NCI-H1105 treated with DMSO at 0.1 percent for 48 hours (cell line): ENCODE measurements around the gene KHDC4.
A peak's percentile ranks its signal among the peaks of the same experiment; 100 is the strongest.

ENCODE experiments used
- DNase-seq: peaks from one replicate; lab custom pipeline; 2025; lab: John Stamatoyannopoulos, UW

The KHDC4 gene

DNA sequence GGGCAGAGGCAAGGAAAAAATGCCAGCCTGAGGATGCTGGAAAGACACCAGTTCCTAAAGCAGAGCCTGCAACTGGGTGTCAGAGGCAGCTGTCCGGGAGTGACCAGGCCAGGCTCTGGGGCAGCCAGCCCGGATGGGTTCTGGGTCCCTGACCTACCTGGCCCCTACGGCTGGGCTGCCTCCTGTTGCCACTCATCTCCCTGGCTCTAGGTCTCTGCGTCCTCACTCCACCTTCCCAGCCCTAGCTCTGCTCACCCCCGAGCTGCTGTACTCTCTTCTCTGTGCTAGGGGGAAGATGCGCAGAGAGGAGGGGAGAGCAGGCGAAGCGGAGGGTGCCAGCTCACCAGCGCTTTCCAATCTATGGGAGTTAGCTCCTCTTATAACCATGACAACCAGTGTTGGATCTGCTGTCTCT lies 35.2 kb upstream of the KHDC4 start:
- DNase-seq, result no peak

DNA sequence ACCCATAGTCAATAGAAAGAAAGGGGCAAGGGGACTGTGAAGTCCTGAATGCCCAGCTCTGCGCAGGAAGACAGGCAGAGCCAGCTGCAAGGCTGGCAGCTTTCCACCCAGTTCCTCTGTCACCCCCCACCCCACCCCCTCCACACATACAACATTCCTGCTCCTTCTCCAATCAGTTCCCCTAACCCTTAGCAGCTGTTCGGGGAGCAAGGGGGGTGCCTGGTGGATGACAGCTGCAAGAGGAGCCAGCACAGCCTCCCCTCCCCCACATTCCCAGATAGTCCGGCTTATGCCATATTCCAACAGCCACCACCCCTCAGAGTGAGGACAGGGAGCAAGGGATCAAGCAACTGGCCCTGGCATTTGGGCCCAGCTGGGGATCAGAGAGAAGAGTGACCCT lies 34.5 kb upstream of the KHDC4 start:
- DNase-seq, result peak; percentile 70

DNA sequence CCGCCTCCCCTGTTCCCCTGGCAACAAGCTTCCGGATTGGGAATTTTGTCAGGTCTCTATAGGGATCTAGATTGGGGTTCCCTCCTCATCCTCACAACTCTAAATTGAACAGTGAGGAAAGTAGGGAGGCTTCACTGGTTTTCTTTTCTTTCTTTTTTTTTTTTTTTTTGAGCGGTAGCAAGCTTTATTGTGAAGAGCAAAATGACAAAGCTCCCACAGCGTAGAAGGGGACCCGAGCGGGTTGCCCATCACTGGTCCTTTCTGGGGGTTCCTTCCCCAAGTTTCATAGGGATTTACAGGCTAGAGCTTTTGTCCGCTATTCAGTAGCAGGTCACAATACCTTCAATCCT lies 33.8 kb upstream of the KHDC4 start:
- no peak for DNase-seq

DNA sequence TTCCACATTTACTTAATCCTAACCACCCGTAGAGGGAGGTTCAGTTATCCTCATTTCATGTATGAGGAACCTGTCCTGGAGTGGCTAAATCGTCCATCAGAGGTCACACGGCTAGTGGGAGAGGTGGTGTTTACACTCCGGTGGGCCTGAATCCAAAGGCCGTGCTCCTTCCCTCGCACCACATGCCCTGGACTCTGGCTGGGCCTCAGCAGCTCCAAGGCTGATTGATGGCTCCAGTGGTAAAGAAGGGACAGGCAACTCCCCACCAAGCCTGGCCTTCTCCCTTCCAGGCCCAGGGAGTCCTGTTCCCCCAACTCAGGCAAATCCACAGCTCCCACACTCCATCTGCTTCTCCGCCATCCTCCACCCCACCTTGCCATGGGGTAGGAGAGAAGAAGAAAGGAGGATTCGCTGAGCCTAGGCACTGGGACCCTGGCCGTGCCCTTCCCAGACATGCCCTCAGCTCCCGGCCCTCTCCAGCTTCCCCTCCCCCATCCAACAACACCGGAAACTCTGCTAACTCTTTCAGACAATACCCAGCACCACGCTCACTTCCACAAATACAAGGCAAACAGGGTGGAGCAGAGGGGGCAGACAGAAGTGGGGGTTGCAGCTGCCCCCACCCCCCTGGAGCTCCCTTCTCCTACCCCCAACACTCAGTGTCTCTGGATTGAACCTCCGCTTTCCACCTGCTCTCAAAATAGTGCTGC lies 33.3 kb upstream of the KHDC4 start:
- no peak for DNase-seq

DNA sequence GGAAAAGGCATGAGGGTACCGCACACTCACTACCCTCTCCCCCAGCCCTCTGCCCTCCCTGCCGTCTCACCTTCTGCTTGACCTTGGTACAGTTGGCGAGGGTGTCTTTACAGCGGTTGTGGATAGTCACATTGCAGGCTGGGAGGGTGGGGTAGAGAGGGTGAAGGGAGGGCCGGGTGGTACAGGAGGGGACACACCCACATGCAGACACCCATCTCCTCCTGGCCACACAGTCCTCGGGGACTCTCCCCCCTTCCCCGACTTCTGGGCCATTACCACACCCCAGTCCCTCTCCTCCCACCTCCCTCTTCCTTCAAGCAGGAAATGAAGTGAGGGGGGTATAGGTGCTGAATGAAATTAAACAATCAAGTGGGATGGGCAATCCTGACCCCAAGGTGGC lies 32.5 kb upstream of the KHDC4 start:
- DNase-seq, result no peak

DNA sequence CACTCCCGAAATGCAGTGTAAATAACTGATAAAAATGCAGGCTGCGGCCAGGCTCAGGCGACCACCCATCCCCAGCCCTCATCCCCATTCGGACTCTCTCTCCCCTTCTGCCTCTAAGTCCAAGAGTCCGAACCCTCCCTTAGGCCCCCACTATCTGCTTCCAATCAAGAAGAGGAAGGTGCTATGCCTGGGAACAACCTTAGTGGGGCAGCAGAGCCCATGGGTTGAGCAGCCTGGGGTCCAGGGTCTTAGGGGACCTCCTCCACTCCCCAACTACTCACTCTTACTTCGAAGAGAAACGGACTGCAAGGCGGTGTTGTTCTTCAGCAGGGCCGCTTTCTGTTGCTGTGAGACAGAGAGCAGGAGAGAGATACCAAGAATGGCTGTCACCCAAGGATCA lies 31.9 kb upstream of the KHDC4 start:
- no peak for DNase-seq

DNA sequence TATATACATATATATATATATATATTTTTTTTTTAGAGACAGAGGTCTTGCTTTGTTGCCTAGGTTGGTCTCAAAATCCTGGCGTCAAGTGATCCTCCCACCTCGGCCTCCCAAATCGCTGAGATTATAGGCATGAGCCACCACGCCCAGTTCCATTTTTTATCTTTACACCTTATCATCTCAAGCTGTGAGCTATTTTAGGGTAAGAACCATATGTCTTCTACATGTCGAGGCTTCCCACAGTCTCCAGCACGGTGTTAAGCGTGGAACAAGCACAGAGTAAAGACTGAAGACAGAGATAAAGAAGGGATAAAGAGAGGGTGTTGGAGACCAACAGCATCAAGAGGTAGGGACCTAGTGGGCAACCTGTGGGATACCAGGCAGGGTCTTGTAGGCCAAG lies 30.0 kb upstream of the KHDC4 start:
- DNase-seq, result no peak

DNA sequence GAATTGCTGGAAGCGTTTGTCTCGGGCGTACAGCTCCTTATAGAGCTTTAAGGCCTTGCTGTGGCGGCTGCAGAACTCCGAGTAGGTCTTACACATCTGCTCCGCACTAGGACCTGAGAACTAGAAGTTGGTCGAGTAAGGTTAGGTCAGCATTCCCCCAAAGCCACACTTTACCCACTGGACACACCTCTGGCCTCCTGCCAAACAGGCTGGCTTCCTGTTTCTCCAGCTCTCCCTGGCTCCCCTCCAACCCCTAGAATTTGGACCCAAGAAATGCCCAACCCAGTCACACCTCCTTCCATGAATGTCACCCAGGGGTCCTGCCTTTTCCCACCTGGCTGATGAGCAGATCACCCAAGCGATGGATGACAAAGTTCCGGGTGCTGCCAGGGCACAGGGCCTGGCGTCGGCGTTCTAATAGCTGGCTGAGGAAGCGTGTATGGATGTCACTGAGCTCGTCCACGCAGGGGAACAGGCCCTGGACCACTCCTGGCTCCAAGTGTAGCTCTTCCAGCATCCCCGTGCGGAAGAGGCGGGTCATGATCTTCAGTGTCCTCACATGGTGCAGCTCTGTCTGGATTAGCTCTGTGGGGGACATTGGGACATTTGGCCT lies 28.5 kb upstream of the KHDC4 start:
- DNase-seq, result no peak

DNA sequence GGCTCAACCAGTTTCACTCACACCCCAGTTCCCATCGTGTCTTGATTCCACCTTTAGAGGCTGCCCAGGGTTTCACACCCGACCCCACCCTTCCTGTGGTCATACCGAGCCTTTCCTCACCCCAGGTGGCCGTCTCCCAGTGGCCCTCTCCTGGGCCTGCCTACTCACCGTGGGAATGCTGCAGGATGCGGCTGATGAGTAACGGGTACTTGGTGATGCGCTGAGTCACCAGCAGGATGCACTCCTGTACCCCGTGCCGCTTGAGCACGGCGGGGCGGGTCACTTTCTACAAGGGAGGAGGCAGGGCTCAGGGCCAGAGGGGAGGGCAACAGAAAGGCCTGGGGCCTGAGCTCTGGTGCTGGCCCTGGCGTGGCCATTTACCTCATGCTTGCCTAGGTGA lies 27.7 kb upstream of the KHDC4 start:
- no peak for DNase-seq

DNA sequence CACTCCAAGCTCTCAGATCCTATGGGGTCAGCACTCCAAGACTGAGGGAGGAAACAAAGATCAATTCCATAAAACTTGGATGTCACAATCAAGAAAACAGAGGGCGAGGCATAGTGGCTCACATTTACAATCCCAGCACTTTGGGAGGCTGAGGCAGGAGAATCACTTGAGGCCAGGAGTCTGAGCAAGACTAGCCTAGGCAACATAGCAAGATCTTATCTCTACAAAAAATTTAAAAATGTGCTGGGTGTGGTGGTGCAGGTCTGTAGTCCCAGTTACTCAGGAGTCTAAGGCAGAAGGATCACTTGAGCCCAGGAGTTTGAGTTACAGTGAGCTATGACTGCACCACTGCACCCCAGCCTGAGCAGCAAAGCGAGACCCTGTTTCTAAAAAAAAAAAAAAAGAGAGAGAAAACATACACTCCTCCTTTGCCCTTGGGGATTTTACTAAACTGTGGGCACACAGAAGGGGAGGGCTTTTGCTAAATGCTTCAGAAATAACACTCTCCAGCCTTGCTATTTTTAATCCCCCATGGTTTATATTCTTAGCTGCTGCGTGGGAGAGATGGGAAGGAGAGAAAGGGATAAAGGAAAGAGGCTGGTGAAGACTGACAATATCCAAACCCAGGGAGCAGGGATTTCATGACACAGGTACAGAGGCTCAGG lies 26.0 kb upstream of the KHDC4 start:
- no peak for DNase-seq

DNA sequence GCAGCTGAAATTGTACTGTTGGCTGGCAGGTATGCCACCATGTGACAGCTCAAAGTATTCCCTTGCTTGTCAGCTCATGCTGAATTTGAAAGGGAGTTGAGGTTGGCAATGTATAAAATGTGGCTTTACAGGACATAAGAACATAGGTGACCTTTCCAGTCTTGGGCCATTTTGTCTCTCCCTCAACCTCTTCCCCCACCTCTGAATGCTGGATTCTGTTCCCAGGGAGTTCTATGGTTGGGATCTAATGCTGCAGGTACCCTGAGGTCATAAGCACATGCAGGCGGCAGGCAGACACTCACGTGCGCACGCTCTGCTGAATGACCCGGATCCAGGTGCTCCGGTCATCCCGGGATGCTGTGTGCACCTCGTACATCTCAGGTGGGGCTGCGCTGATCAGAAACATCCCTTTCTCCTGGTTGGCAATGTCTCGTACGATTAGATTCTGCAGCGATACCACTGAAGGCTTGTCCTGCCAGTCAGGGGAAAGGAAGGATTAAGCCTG lies 23.2 kb upstream of the KHDC4 start:
- DNase-seq, result no peak

DNA sequence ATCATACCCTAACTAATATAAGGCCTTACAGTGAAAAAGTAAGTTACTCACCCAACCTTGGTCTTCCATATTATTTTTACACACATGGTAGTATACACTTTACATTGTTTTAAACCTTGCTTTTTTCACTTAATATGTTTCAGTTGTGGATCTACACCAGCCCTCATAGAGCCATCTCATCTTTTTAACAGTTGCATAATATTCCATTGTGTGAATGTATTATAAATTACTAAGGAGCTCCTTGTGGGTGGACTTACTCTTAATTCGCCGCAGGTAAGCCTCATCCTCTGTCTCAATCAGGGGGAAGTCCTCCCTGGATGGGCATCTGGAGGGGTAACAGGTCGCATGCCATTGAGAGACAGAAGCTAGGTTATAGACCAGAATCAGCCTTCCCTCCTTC lies 20.4 kb upstream of the KHDC4 start:
- no peak for DNase-seq

DNA sequence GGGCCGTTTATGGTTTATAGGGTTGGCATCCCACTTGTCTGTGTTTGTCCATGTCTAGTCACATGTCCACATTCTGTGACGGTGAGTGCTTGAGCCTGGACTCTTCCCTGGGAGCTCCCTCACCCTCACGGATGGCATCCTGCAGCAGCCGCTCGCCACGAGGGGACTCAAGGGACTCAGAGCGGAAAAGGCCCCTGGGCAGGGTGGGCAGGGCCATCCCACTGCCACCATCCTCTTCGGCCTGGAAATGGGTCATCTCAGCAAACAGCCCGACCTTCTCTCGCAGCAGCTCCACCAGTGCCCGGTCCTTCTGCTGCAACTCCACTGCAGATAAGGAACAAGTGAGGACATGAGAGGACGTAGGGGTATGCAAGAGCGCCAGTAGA lies 18.3 kb upstream of the KHDC4 start:
- DNase-seq, result no peak

DNA sequence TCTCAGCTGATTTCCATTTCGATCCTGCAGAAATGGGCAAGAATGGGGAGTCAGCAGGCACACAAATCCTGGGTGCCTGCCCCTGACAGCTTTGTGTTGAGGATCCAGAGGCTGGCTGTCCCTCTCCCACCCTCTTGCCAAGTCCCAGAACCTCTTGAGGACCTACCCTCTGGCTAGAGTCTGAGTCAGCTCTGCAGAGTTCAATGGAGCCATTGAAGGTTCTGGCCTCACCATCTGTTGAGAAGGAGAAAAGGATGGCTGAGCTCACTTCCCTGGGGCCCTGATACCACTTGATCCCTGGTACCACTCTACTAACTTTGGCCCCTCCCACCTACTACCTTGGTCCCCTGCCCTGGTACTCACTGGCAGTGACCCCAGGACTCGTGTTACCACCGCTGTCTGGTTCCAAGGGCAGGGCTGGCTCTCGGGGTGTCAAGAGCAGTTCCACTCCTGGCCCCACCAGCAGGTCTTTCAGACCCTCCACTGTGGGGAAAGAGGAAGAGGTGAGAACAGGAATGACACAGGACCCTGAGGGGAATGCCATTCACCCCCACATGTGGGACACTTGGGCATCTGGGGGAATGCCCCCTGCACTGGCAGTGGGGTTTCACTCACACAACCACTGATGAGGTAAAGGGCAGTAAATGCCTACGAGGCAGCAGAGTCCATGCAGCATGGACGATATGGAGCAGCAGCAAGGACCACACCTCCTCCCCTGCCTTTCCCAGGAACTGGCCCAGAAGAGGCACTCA lies 17.7 kb upstream of the KHDC4 start:
- no peak for DNase-seq

DNA sequence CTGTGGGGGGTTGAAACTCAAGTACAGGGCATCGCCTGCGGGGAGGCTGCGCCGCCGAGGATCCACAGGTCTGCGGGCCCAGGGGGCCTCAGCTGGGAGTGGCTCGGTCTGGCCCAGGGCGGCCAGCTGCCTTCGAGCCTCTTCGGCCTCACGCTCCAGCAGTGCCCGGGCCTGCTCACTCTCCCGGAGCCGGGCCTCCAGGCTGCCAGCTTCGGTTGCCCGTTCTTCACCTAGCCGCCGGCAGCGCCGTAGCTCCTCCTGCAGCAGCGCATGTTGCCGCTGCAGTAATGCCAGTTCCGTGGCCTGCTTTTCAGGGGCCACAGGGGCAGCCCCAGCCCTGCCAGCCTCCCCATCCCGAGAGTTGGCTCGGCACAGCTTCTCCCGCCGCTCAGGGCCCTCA lies 16.6 kb upstream of the KHDC4 start:
- DNase-seq, result no peak

DNA sequence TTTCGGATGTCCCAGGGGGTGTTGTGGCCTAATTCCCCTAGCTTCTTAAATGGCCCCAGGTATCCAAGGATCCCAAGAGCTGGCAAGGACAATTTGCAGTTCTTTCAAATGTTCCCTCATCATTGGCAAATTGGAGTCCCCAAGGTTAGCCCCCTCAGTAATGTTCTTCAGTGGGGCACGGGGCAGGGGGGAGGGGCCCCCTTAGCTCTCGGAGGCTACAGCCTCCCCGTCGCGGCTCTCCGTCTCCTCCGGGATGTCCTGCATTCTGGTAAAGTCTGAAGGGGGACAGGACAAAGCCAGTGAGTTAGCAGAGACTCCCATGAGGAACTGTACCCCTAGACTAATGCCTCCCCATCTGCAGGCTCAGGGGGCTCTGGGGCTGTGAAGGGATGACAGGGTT lies 13.5 kb upstream of the KHDC4 start:
- DNase-seq, result no peak

DNA sequence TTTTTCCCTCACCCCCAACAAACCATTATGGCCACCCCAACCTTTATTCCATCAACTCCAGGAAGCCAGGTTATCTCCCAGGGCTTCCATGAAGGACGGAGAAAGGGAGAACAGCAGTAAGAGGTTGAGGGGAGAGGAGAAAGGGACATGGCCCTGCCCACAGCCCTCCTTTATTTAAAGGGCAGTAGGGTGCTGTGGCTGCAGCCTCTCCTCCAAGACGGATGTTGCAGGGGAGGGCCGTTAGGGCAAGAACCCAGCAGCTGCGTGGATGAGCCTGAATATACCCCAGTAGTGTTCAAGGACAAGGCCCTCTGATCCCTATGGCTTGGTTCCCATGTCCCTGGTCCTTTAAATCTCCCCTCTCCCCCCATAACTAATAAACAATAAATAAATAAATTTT lies 13.1 kb upstream of the KHDC4 start:
- DNase-seq, result no peak

DNA sequence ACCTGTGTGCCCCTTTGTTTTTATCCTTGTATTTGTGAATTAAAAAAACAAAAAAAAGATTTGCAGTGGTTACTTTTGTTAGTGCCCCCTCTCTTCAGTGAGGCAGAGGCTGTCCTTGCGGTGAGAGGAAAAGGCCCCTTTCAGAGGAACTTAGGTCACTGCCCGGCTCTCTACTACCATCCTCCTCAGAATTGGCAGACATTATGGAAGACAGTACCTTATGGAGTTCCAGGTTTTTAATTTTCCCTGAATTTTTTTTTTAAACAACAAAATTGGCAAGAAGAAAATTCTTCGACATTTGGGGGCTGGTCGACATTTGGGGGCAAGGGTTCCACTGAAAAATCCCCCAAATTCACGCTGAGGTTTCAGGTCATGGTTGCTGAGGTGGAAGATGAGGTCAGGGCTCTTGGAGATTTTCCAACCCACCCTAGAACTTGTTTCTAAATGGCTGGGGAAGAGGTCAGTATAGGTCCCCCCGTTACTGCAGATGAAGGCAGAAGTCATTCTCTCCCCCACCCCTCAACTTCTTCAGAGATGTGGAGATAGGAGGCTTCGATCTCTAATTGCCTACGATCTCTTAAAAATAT lies 12.5 kb upstream of the KHDC4 start:
- DNase-seq, result no peak

DNA sequence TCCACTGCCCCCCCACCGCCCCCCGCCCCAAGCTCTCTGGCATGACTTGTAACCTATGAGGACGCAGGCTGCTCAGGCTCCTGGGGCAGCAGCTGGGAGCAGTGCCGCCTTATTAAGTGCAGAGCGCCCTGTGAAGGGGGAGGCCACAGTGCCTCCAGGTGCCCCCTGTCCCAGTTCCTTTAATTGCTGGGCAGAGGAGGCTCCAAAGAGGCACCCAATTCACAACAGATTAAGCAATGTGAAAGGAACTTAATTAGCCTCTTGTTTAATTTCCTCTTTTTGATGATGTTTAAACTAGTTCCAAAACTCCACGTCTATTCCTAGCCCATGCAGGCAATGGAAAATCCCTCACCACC lies 10.2 kb upstream of the KHDC4 start:
- DNase-seq, result peak; percentile 54

DNA sequence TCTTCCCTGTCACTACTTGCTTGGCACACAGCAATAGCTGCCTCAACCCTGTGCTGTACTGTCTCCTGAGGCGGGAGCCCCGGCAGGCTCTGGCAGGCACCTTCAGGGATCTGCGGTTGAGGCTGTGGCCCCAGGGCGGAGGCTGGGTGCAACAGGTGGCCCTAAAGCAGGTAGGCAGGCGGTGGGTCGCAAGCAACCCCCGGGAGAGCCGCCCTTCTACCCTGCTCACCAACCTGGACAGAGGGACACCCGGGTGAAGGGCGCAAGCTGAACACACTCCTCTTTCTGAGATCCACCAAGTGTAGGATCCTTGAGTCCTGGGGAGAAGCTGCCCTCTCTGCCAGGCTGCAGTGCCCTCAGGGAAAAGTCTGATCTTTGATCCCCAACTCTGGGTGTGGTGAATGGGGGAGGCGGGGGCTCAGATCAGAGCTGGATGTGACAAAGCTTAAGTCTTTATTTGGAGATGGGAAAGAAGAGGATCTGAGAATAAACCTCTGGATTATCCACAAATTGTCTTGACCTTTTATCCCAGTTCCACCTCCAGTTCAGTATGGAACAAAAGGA lies 8.4 kb upstream of the KHDC4 start:
- no peak for DNase-seq

DNA sequence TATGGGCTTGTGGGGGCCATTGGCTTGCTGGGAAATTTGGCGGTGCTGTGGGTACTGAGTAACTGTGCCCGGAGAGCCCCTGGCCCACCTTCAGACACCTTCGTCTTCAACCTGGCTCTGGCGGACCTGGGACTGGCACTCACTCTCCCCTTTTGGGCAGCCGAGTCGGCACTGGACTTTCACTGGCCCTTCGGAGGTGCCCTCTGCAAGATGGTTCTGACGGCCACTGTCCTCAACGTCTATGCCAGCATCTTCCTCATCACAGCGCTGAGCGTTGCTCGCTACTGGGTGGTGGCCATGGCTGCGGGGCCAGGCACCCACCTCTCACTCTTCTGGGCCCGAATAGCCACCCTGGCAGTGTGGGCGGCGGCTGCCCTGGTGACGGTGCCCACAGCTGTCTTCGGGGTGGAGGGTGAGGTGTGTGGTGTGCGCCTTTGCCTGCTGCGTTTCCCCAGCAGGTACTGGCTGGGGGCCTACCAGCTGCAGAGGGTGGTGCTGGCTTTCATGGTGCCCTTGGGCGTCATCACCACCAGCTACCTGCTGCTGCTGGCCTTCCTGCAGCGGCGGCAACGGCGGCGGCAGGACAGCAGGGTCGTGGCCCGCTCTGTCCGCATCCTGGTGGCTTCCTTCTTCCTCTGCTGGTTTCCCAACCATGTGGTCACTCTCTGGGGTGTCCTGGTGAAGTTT lies 7.8 kb upstream of the KHDC4 start:
- no peak for DNase-seq
